Measurements from ENCODE around the gene PHF20. TPM values are rescaled to one million over a fixed set of nuclear protein-coding genes. Genes with fewer than 3 reads are reported as not detected.
"Not testable (repeated sequence)": the region's sequence is repeated elsewhere in the genome, so short reads cannot be mapped to it uniquely, and the experiment has no call there.

Gene PHF20
- total RNA-seq, 1 donor from 2014 or later = 53.0 TPM

DNA sequence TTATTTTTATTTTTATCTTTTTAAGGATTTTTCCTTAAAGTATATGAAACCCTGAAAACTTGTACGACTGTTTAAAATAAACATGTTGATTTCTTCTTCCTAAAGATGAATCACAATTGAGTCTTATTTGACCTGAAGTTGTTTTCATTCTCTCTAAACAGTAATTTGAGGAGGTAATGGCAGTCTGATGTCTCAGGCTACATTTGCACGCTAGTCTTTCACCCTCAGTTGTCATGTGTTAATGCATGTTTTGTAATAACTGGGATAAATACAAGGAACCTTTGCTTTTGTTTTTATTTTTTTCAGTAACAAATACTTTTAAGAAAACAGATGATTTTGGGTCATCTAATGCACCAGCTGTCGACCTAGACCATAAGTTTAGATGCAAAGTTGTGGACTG lies 127.2 kb downstream of the PHF20 start:
- peaks cover 8% of the 10 kb centered on the region for H3K36me3 Mint-ChIP-seq (ENCODE audit: low read depth)
- no peak for DNase-seq (ENCODE audit: low read depth, low spot score)
- TF ChIP-seq CTCF (conservative IDR thresholded peaks at IDR 0.05) = no peak
- H3K9me3 Mint-ChIP-seq = no peaks in the 10 kb centered on the region
- H3K27me3 Mint-ChIP-seq (ENCODE audit: low read depth) = no peaks in the 10 kb centered on the region
- no peak overlapping the region for H3K4me3 Mint-ChIP-seq
- no peak overlapping the region for H3K27ac Mint-ChIP-seq (ENCODE audit: unreplicated experiment)
- no peaks in the 10 kb centered on the region for H3K4me1 Mint-ChIP-seq

- not testable (repeated sequence) for H3K27ac Mint-ChIP-seq (ENCODE audit: unreplicated experiment); DNase-seq (ENCODE audit: low read depth, low spot score); H3K4me1 Mint-ChIP-seq; H3K4me3 Mint-ChIP-seq; H3K9me3 Mint-ChIP-seq; H3K27me3 Mint-ChIP-seq (ENCODE audit: low read depth)
- peaks cover 17% of the 10 kb centered on the region for H3K36me3 Mint-ChIP-seq (ENCODE audit: low read depth)
Observed at GRCh38 chr20:35901230-35901629, 129.4 kb downstream of the PHF20 start.

DNA sequence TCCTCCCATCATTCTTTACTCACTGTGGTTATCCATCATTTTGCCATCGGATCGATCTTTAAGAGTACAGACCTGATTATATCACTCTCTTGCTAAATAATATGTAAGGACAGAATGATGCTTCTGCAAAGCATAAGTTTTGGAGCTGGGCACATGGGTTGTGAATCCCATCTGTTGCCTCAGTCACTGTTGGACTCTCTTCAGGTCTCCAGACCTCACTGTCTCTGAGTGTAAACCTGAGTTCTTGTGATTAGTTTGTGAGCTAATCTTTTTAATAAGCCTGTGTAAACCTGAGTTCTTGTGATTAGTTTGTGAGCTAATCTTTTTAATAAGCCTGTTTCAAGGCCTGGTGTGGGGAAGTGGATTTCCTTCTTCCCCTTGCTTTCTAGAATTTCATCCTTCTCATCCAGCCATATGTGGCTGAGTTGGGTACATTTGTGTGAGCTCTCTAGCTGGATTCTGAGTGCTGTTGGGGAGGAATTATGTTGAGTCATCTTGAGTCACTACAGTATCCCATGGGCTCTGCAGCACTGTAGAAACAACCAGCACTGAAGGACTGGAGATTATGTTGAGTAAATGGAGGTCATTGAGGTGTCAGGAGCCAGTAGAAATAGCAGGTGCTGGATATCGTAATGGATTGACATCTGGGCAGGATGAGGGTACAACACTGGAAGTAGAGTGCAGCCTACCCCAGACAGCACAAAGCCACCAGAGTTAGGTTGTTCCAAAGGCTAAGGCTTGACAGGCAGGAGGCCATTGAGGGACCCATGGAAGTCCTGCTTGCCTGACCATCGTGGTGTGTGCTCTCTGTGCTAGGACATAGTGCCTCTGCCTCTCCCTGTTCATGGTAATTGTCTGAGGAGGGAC lies 130.1 kb downstream of the PHF20 start:
- no peak for TF ChIP-seq CTCF (conservative IDR thresholded peaks at IDR 0.05)
- peaks cover 17% of the 10 kb centered on the region for H3K36me3 Mint-ChIP-seq (ENCODE audit: low read depth)
- DNase-seq (ENCODE audit: low read depth, low spot score) = no peak
- peak overlapping the region; percentile 74 for H3K27ac Mint-ChIP-seq (ENCODE audit: unreplicated experiment)
- no peaks in the 10 kb centered on the region for H3K27me3 Mint-ChIP-seq (ENCODE audit: low read depth)
- H3K4me3 Mint-ChIP-seq = no peak overlapping the region
- no peaks in the 10 kb centered on the region for H3K4me1 Mint-ChIP-seq
- H3K9me3 Mint-ChIP-seq = no peaks in the 10 kb centered on the region

- Mint-ChIP-seq H3K27me3 (ENCODE audit: low read depth) (no peaks in the 10 kb centered on the region), H3K4me3 (no peak overlapping the region), H3K36me3 (ENCODE audit: low read depth) (peaks cover 17% of the 10 kb centered on the region), H3K9me3 (no peaks in the 10 kb centered on the region), H3K4me1 (no peaks in the 10 kb centered on the region), H3K27ac (ENCODE audit: unreplicated experiment) (no peak overlapping the region)
- DNase-seq (ENCODE audit: low read depth, low spot score) = no peak
- no peak for TF ChIP-seq CTCF (conservative IDR thresholded peaks at IDR 0.05)
Observed at GRCh38 chr20:35902545-35902941, 130.7 kb downstream of the PHF20 start.

DNA sequence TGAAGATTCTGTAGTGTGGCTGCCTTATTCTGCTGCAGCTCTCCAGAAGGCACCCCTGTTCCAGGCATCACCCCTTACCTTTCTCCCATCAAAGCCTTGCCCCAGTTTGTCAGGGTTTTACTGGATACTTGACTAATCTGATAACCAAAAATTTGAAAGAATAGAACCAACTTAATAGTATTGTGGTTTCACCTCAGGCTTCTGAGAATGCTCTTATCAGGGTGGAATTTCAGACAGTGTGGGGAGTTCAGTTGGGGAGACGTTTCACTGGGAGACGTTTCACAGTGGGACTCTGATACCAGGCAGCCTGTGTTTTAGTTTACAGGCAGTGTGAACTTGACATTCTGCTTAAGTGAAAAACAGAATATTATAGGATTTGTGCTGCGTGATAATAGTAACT lies 132.0 kb downstream of the PHF20 start:
- no peaks in the 10 kb centered on the region for H3K9me3 Mint-ChIP-seq
- H3K36me3 Mint-ChIP-seq (ENCODE audit: low read depth) = peaks cover 17% of the 10 kb centered on the region
- TF ChIP-seq CTCF (conservative IDR thresholded peaks at IDR 0.05) = no peak
- no peak for DNase-seq (ENCODE audit: low read depth, low spot score)
- no peak overlapping the region for H3K4me3 Mint-ChIP-seq
- H3K4me1 Mint-ChIP-seq = no peaks in the 10 kb centered on the region
- no peaks in the 10 kb centered on the region for H3K27me3 Mint-ChIP-seq (ENCODE audit: low read depth)
- H3K27ac Mint-ChIP-seq (ENCODE audit: unreplicated experiment) = no peak overlapping the region

GRCh38 chr20:35904982-35905663 lies 133.3 kb downstream of the PHF20 start:
- Mint-ChIP-seq H3K4me3 (no peak overlapping the region), H3K27ac (ENCODE audit: unreplicated experiment) (no peak overlapping the region), H3K27me3 (ENCODE audit: low read depth) (no peaks in the 10 kb centered on the region), H3K9me3 (no peaks in the 10 kb centered on the region), H3K36me3 (ENCODE audit: low read depth) (peaks cover 17% of the 10 kb centered on the region), H3K4me1 (no peaks in the 10 kb centered on the region)
- no peak for TF ChIP-seq CTCF (conservative IDR thresholded peaks at IDR 0.05)
- DNase-seq (ENCODE audit: low read depth, low spot score) = no peak
